Ishikawa (cell line): ENCODE results near the gene USP17L13.
"Not testable (repeated sequence)": the region's sequence is repeated elsewhere in the genome, so short reads cannot be mapped to it uniquely, and the experiment has no call there.

Experiments
- RAD21 ChIP-seq: IDR thresholded peaks from 2 replicates; pipeline ENCODE4 v1.6.1; 2012; ENCODE audit warnings: low read depth
- REST ChIP-seq: IDR thresholded peaks from 2 replicates; pipeline ENCODE4 v1.6.1; 2012; ENCODE audit warnings: low read depth, mild to moderate bottlenecking
- TAF1 ChIP-seq: IDR thresholded peaks from 2 replicates; pipeline ENCODE4 v1.6.1; 2012; ENCODE audit warnings: low read depth, mild to moderate bottlenecking

GRCh38 chr4:9234085-9234484 lies 9.4 kb downstream of the USP17L13 start, which contains the start of gene USP17L15:
- TF ChIP-seq REST, RAD21, TAF1: not testable (repeated sequence)
